Measurements from ENCODE around the gene AKTIP.
A peak's percentile ranks its signal among the peaks of the same experiment; 100 is the strongest.

Gene AKTIP

DNA sequence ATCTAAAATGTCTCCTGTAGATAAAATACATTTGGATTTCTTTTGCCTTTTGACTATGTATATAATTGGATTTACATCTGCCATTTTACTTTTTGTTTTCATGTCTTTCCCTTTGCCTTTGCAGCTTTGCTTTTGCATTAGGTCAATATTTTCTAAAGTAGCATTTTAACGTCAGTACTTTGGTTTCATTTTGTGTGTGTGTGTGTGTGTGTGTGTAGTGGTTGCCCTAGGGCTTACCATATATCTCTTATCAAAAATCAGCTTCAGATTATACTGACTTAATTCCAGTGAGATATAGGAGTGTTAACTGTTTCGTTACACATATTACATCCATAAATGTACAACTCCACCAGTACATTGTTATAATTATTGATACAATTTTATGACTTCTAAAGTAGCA lies 26.1 kb downstream of the AKTIP start:
- no peak for DNase-seq

DNA sequence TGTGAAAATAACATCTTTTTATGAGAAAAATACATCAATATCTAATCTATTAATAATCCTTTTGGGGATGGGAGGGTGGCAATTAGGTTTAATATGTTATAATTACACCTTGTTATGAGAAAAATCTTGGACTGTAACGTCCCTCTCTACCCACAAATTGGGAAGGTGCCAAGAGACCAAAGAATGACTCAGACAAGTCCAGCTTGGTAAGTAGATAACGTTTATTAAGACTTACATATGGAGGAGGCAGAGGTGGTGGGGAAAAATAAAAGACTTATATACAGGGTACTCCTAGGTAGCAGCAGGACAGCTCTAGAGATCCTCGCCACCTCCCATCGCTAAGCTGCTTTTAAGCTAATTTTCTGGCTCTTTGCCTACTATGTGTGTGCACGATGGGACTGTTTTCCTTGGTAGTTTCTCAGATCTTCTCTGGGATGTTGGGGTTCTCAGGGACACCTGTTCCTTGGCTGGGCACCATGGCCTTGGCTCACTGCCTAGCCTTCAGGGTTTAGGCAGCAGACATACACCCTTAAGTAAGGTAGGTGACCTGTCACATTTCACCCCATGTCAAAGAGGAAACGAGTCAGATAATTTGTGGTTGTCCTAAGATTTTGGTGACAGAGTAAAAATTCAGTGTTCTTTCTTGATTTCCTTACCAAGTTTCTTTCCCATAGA lies 37.3 kb downstream of the AKTIP start:
- no peak for DNase-seq

GRCh38 chr16:53458635-53459034 lies 44.4 kb downstream of the AKTIP start:
- no peak for DNase-seq

DNA sequence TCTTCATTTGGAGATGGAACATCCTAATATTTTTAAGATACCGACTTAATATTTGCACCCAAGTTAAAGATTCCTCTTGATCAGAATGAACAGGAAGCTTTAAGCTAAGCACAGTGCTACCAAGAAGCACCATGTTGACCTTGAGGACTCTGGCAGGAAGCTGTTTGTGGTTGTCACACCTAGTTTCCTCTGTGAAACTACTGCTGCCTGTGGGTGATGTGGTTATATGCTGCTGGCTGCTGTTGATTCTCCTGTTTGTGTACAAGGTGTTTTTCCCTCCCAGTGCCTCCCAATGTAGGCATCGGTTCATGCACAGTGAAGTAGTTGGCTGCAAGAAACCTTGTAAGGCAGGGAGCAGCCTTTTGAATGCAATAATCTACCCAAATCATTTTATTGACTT lies 45.3 kb downstream of the AKTIP start:
- peak; percentile 79 to 83 for DNase-seq

DNA sequence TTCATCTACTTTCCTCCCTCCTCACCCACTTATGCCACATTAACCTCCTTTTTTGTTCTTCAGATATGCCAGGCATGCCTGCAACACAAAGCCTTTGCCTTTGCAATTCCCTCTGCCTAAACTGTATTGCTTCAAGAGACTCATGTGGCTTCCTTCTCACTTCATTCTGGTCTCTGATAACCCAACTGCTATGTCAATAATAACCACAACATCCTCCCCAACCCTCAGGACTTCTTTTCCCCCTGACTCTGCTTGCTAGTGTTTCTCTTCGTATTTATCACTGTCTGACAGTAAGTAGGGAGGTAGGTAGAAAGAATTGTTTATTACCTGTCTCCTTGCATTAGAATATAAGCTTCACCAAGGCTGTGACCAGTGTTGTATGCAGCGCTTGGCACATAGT lies 46.4 kb downstream of the AKTIP start:
- peak; percentile 38 to 70 for DNase-seq

DNA sequence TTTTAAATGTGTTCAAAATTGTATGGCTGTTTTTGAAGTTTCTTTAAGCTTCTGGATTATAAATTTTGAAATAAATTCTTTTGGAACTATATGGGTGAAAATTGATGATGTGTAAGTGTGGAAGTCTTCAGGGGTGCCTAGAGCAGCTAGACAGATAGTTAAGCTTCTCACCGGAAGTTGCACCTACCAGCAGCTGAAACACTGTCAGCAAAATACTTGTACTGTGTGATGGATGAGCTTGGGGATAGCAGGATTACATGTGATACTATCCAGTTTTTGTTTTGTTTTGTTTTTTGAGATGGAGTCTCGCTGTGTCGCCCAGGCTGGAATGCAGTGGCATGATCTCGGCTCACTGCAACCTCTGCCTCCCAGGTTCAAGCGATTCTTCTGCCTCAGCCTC lies 49.1 kb downstream of the AKTIP start:
- peak; percentile 17 to 49 for DNase-seq

DNA sequence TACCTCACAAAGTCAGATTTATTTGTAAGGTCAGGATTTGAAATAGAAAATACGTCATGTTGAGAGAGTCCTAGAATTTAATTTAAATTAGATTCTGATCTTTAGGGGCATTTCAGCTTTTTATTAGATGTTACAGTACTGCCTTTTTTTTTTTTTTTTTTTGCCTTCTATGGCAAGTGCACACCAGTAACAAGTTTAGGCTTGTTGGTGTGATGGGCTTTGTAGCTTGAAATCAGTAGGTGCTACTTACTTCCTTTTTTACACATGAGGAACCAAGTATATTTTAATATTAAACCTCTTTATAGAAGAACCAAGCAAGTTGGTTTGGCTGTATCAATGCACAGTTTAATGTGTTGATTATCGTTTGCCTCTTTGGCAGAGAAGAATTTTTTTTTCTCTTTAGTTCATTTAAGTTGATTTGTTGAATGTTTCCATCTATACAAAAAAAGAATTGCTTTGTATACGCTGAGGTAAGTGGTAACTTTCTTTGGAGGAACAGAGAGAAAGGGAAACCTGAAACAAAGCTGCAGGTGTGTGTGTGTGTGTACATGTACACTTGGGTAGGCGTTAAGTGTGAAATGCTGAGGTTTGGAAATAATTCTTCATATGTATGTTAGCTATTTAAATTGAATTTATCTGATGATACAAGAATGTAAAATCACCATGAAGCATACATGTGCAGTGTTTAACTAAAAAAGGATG lies 53.0 kb downstream of the AKTIP start:
- DNase-seq, result no peak

DNA sequence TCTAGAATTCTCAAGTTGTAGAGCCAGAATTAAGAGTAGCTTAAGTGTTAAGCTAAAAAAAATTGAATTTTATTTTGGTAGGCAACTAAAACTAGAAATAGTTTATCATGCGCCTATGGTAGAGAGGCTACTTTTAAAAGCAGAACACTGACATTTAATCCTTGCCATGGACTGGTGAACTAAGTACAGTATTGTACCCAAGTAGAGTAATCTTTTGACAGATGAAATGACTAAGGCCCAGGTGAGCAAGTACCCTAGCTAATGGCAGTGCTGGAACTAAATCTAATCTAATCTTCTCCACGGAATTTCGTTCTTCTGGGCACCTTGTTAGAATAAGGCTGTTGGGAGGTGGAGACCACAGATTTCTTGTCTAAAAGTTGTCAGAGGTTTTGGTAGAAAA lies 56.9 kb downstream of the AKTIP start:
- DNase-seq, result no peak

DNA sequence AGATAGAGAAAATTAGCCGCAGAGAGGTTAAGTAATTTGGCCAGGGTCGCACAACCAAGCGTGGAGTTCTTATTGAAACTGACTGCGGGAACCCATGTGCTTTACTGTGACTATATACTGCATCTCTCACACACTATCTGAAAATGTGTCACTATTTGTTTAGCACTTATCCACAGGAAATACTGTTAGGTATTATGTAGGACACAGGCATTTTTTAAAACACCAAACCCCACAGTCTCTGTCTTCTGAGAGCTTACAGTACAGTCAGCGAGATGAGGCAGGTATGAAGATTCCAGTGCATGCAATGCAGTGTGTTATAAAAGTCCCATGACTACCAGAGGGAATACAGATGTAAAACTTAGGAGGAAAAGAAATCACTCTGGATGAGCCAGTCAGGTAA lies 57.5 kb downstream of the AKTIP start:
- DNase-seq, result no peak

All from CD4-positive, alpha-beta T cell treated with Interleukin-1 beta for 1 hour (primary cell).